GM12875 (cell line): ENCODE results near the gene WWOX.

Source experiments
- H3K4me3 ChIP-seq: one replicate; pipeline ENCODE4 v1.5.1; 2011; ENCODE audit warnings: low read depth, low read length, control low read depth
- CTCF ChIP-seq: IDR thresholded peaks from 2 replicates; pipeline ENCODE4 v1.5.1; 2011; ENCODE audit warnings: low read depth, mild to moderate bottlenecking, control low read depth, inconsistent platforms, low read length, moderate library complexity, borderline replicate concordance; ENCODE audit not compliant: insufficient read depth

WWOX gene

DNA sequence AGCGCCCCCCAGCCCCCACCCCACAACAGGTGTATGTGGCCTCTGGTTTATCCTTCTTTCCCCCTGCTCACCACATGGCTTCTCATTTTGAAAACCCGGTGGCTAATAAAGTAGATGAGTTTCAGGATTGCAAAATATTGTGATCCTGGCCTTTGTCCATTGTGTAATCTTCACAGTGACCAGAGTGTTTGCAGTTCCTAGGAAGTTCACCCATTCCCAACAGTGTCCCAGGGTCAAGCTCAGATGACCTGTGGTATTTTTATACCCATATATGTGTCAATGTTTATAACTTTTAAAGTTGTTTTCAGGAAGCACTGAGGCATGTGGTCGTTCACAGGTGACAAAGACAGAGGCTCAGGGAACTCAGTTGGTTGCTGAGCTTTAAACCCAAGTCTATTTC lies 721.9 kb downstream of the WWOX start:
- TF ChIP-seq CTCF, result no peak
- no peak overlapping the region for H3K4me3 ChIP-seq

DNA sequence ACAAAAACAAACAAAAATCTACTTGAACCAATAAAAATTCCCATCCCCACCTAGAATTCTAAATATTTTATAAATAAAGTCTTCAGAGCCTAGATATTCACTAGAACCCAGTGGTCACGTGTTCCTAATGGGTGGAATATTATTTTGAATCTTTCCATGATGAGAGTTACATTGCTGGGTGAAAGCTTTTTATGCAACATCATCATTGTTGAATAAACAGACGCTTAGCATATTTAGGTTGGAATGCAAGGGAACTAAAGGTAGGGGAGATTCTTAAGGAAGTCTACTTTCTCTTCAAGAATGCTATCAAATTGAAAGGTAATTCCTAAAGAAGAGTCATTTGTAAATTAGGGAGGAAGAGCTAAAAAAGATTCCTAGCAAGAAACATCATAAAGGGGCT lies 723.1 kb downstream of the WWOX start:
- TF ChIP-seq CTCF, result no peak
- H3K4me3 ChIP-seq, result no peak overlapping the region

DNA sequence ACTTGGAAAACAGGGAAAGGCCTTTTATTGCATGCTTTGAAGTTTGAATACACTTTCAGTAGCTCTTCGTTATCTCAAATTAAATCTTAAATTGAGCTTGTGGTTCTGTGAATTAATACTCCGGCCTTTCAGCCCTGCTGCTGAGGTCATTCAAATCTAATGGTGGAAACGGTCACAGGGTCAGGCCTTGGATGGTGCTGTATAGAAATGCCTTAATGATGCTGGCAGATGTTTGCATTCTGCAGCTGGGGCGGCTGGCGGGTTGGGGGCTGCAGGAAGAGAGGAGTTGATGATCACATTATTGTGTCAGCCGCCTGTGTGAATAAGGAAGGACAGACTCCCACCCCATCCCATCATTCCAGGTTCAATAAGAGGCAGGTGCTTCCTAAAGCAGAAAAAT lies 723.6 kb downstream of the WWOX start:
- TF ChIP-seq CTCF, result no peak

DNA sequence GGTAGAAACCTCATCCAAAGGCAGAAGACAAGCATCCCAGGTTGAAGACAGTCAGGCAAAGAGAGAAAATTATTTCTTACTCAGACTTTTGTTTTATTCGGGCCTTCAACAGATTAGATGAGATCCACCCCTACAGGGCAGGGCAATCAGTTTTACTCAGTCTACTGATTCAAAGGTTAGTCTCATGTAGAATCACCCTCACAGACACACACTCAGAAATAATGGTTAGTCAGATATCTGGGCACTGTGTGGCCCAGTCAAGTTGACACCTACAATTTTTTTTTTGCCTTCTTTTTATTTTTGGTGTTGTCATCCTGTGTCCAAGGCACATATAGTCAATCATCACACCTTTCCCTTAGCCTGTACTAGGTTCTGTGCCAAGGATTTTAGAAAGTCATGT lies 729.8 kb downstream of the WWOX start:
- no peak overlapping the region for H3K4me3 ChIP-seq
- TF ChIP-seq CTCF, result no peak

More for the DNA sequence above, 723.6 kb downstream of the WWOX start:
- no peak overlapping the region for H3K4me3 ChIP-seq

DNA sequence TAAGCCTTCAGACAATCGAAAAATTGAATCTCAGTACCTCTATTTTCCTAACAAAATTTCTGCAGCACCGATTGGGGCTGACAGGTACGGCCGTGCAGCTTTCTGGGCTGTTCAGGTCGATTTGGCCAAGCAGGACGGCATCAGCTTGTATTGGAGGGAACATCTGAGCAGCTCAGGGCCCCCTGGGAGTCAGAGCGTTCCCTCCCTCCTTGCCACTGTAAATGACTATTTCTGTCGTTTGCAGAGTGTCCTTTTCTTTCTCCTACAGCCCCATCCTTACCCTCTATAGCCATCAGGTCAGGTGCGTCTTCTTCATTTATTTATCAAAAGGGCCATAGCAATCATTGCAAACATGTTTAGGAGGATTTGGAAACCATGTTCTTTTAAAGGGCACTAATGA lies 731.1 kb downstream of the WWOX start:
- no peak for TF ChIP-seq CTCF
- H3K4me3 ChIP-seq, result no peak overlapping the region

DNA sequence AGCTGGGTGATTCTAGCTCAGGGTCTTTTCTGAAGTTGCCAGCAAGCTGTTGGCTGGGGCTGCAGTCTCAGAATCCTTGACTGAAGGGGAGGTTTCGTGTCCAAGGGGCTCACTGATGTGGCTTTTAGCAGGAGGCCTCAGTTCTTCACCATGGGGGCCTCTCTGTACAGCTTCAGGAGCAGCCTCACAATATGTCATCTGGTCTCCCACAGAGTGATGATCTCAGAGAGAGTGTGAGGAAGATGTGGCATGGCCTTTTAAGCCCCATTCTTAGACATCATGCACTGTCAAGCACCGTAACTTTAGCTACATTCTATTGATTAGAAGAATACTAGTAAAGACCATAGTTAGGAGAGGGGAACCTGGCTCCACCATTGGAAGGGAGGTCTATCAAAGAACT lies 732.6 kb downstream of the WWOX start:
- no peak for TF ChIP-seq CTCF
- H3K4me3 ChIP-seq, result no peak overlapping the region

GRCh38 chr16:78836802-78837491 lies 737.5 kb downstream of the WWOX start:
- H3K4me3 ChIP-seq, result no peak overlapping the region
- TF ChIP-seq CTCF, result no peak
